GM21526 (cell line): ENCODE measurements around the gene MMP28.
"Not testable (repeated sequence)": the region's sequence is repeated elsewhere in the genome, so short reads cannot be mapped to it uniquely, and the experiment has no call there.

ENCODE experiments used
- ATAC-seq: cut with Tn5 transposase; IDR thresholded peaks from one replicate; pipeline ENCODE4 v1.9.1; 2021; ENCODE audit warnings: moderate library complexity; ENCODE audit not compliant: unreplicated experiment, low FRiP score

The MMP28 gene

GRCh38 chr17:35766903-35767510 lies 28.4 kb downstream of the MMP28 start:
- no peak for ATAC-seq

- no peak for ATAC-seq
Measured at GRCh38 chr17:35766489-35766877, 29.0 kb downstream of the MMP28 start.

GRCh38 chr17:35765756-35766488 lies 29.5 kb downstream of the MMP28 start:
- ATAC-seq = no peak

- no peak for ATAC-seq
Measured at GRCh38 chr17:35765086-35765710, 30.2 kb downstream of the MMP28 start.

- peak; percentile 86 for ATAC-seq
Measured at GRCh38 chr17:35764123-35764991, 31.1 kb downstream of the MMP28 start.

DNA sequence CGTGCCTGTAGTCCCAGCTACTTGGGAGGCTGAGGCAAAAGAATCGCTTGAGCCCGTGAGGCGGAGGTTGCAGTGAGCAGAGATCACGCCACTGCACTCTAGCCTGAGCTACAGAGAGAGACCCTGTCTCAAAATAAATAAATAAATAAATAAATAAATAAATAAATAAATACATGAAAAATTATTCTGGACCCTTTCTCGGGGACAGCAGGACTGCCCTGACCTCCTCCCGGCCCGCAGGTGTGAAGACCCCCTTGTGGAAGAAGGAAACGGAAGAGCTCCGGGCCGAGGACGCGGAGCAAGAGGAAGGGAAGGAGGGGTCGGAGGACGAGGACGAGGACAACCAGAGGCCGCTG lies 31.7 kb downstream of the MMP28 start:
- no peak for ATAC-seq

DNA sequence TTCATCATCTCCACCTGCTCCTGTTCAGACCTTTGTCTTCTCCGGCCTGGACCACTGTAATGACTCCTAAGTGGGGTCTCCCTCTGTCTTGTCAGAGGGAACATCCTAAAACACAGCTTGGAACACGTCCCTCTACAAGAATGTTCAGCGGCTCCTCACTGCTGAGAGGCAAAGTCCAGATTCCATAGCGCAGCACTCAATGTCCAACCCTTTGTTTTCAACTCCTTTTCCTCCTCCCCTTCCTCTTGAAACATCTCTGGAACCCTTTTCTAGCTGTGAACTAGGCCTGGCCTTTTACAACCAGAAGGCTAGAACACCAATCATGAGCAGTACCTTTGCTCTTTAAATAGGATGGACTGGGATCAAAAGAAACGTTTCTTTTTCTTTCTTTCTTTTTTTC lies 33.8 kb downstream of the MMP28 start:
- no peak for ATAC-seq

DNA sequence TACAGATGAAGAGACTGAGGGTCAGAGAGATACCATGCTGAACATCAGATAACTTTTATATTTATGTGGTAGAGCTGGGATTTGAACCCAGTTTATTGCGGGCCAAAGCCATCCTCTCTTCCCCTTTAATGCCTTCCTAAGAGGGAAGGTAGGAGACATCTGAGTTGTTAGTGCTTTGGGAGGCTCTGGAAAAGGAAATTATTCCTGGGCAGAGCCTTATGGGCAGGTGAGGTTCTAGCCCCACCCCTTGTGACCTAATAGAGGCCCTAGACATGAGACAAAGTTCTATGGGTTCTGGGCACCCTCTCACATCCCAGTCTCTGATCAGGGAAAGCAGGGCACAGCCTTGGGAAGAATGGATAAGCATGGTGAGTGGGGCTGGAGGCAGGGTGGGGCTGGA lies 34.9 kb downstream of the MMP28 start, which contains the start of gene C17orf50:
Gene C17orf50, plus strand, starts transcription at position 301 of the 400 bp plus-strand sequence. Its CDS starts 55 bp downstream, at position 356.
- ATAC-seq = no peak

DNA sequence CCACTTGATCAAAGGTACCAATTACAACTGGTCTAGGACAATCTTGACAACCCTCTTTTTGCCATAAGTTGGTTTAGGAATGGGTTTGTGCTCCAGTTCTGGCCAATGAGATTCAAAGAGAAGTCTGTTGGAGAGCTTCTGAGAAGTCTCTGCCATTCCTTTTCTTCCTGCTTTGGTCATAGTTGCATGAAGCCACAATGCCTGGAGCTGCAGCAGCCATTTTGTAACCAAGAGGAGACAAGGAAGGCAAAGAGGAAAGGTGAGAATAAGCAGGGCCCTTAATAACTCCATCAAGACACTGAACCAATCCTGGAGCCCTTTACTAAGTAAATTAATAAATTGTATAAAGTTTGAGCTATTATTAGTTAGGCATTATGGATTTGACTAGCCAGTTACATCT lies 38.2 kb downstream of the MMP28 start:
- no peak for ATAC-seq

GRCh38 chr17:35752945-35753764 lies 42.3 kb downstream of the MMP28 start, which contains the start of gene GAS2L2:
Gene GAS2L2, minus strand, starts transcription at chr17:35753239. Its CDS starts 389 bp downstream, at chr17:35752850.
- no peak for ATAC-seq

DNA sequence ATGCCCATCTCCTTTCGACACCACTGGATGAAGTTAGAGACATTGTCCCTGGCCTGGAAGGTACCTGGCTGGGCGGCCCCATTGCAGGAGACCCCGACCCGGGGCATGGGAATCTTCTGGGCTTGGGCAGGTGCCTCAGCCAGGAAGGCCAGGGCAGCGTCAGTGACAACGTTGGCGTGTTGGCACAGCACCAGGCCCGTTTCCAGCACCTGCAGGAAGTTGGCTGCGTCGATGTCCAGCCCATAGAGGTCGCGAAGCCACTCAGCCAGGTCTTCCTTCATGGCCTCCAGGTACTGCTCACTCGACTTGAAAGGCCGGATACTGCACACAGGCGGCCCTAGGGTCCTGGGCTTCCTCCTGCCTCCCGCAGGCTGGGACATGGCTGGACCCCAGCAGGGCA lies 43.0 kb downstream of the MMP28 start:
- no peak for ATAC-seq

DNA sequence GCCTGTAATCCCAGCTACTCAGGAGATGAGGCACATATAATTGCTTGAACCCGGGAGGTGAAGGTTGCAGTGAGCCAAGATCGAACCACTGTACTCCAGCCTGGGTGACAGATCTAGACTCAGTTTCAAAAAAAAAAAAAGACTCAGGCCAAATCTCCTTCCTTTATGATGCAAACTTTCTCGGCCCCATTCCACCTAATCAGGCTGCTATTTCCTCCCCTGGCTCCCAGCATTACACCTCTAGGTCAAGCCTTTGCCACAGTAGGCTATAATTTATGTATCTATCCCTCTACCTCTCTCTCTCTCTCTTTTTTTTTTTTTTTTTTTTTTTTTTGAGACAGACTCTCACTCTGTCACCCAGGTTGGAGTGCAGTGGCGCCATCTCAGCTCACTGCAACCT lies 43.9 kb downstream of the MMP28 start:
- ATAC-seq = not testable (repeated sequence)

DNA sequence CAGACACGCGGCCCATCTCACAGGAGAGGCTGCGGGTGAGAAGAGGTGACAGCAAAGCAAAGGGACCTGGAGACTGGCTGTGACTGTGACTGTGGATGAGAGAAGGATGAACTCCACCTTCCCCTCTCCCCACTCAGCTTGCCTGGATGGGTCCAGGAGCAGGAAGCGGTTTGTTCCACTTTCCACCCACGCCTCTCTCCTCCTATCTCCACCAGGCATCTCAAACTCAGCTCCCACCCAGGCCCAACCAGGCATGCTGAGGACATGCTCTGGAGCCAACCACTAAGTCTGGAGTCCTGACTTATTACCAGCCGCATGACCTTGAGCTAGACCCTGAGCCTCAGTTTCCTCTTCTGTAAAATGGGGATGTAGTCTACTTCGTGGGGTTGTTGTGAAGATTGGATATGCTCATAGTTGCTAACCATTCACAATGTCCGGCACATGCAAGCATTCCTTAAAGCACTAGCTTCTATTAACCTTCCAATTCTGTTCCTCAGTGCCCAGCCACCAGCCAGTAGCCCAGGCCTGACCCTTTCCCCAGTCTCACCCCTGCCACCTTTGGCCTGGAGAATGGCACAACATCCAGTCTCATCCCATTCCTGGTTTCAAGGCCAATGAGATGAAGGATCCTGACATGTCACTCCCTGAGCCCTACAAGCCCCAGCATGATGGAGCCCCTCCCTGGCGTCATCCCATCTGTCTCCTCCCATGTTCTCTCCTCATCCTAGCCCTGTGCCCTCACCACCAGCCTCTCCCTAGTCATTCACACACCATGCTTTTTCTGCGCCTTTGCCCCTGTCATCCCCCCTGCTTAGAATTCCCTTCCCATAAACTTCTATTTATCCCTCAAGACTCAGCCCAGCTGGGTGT lies 44.7 kb downstream of the MMP28 start:
- ATAC-seq = no peak

GRCh38 chr17:35749560-35750412 lies 45.7 kb downstream of the MMP28 start:
- no peak for ATAC-seq

DNA sequence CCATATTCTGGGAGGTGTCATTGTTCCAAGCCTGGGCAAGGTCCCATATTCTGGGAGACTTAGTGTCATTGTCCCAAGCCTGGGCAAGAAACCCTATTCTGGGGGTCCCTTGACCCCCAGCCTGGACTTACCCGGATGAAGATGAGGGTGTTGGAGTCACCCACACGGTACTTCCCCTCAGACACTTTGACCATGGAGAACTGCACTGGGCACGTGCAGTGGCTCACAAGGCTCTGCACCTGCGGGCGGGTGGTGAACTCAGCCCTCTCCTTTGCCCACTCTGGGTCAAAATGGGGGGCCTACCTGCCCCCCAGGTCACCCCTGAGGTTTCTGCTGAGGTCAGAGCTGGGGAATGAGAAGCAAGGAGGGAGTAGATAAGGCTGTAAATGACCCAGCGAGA lies 46.5 kb downstream of the MMP28 start:
- no peak for ATAC-seq

GRCh38 chr17:35748341-35748841 lies 47.0 kb downstream of the MMP28 start:
- ATAC-seq = no peak

DNA sequence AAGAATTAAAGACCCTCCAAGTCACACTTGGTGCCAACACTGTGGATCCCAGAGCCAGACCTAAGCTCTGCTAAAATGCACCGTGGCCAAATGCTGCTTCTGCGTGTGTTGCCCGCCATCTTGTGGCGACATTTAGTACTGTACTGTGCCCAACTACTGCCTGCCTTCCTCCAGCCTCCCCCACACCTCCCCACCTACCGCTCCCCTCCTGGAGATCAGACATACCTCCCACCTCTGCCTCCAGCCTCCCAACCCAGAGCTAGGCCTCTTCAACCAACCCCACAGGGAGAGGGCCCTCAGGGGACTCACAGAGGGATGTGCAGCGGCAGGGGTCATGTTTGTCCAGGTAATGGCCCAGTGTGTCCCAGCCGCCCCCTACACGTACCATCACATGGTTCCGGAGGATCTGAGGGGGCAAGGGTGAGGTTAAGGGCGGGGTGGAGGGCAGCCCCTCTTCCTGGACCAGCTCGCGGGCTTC lies 47.9 kb downstream of the MMP28 start:
- ATAC-seq = no peak
